Thyroid gland (tissue), 4 donors: ENCODE results near the gene WDCP. TPM values are rescaled to one million over a fixed set of nuclear protein-coding genes. Genes with fewer than 3 reads are reported as not detected.
"Not testable (repeated sequence)": the region's sequence is repeated elsewhere in the genome, so short reads cannot be mapped to it uniquely, and the experiment has no call there.

Experiments
- DNase-seq, 2 donors: peaks; one replicate each; pipeline ENCODE4 v3.0.0-alpha.2; 2019
- H3K27ac ChIP-seq, 3 donors: fragments of 200-600 bp; sonication (generic); 1 replicate in 2 of 3; 2 replicates in 1 of 3; pipeline ENCODE4 v1.5.1; 2016 to 2019; ENCODE audit warnings: mild to moderate bottlenecking in 1 of 3, moderate library complexity in 1 of 3
- H3K27me3 ChIP-seq: fragments of 200-600 bp; sonication (generic); one replicate; pipeline ENCODE4 v1.5.1; 2019
- H3K36me3 ChIP-seq, 2 donors: fragments of 200-600 bp; sonication (generic); one replicate each; pipeline ENCODE4 v1.5.1; 2016 to 2019
- H3K4me1 ChIP-seq, 2 donors: fragments of 200-600 bp; sonication (generic); one replicate each; pipeline ENCODE4 v1.5.1; 2017 to 2019
- H3K4me3 ChIP-seq, 3 donors: fragments of 200-600 bp; sonication (generic); replicated peaks in 1 of 3; 1 replicate in 2 of 3; 2 replicates in 1 of 3; pipeline ENCODE4 v1.5.1; 2016; ENCODE audit warnings: mild to moderate bottlenecking in 1 of 3
- H3K9me3 ChIP-seq: fragments of 200-600 bp; sonication (generic); one replicate; pipeline ENCODE4 v1.5.1; 2017
- CTCF ChIP-seq, 6 experiments: fragments of 200-600 bp in 3 of 6; fragments of 450-650 bp in 3 of 6; sonication (generic) in 3 of 6; IDR thresholded peaks; one replicate each; pipeline ENCODE4 v1.5.1; 2016 to 2019; ENCODE audit warnings: antibody characterized with exemption in 6 of 6, mild to moderate bottlenecking in 2 of 6, inconsistent platforms in 1 of 6, moderate library complexity in 1 of 6
- POLR2A ChIP-seq, 2 donors: fragments of 450-650 bp; IDR thresholded peaks; one replicate each; pipeline ENCODE4 v1.6.1; 2017; ENCODE audit warnings: antibody characterized with exemption in 2 of 2, mild to moderate bottlenecking in 2 of 2, moderate library complexity in 1 of 2
- WGBS, 2 donors: methylation state at CpG; one replicate each; pipeline ENCODE4 v1.1.5; 2017; 5-methylcytosine and 5-hydroxymethylcytosine counted together
- intact Hi-C: fragments of 100-400 bp; cut with DNase I; formaldehyde crosslinking; loops from one replicate; pipeline ENCODE4 v1.15.1; 2023
- total RNA-seq, 4 donors: library from RNA; depleted of rRNA; stranded (reverse); fragments of >200 nt; gene quantifications; one replicate each; pipeline ENCODE4 v1.2.3, GENCODE V29; 2016

Gene WDCP
- total RNA-seq, 4 donors from 2014 or later = 3.0 to 6.0 (median 4.6) TPM

- WGBS, 2 donors = 84 to 87% methylated on average over 6 to 8 of the region's 8 CpGs
- Histone ChIP-seq H3K36me3 (no peaks in the 10 kb centered on the region), H3K4me3 (no peak overlapping the region), H3K9me3 (no peaks in the 10 kb centered on the region), H3K27ac (no peak overlapping the region), H3K4me1 (no peaks in the 10 kb centered on the region), H3K27me3 (no peaks in the 10 kb centered on the region)
- no peak for DNase-seq
- TF ChIP-seq POLR2A (IDR thresholded peaks at IDR 0.05) (no peak), CTCF (IDR thresholded peaks at IDR 0.05) (no peak)
- intact Hi-C loops = no loop called here
Measured at GRCh38 chr2:24017711-24018110, 29.5 kb downstream of the WDCP start.

GRCh38 chr2:24016853-24017703 lies 30.1 kb downstream of the WDCP start:
- Histone ChIP-seq H3K27ac (no peak overlapping the region), H3K4me3 (no peak overlapping the region), H3K36me3 (no peaks in the 10 kb centered on the region), H3K27me3 (no peaks in the 10 kb centered on the region), H3K9me3 (no peaks in the 10 kb centered on the region), H3K4me1 (no peaks in the 10 kb centered on the region)
- DNase-seq = no peak
- intact Hi-C loops = no loop called here
- TF ChIP-seq POLR2A (IDR thresholded peaks at IDR 0.05) (no peak), CTCF (IDR thresholded peaks at IDR 0.05) (no peak)
- WGBS, 2 donors = 93 to 96% methylated on average over 14 to 21 of the region's 35 CpGs

- TF ChIP-seq POLR2A (IDR thresholded peaks at IDR 0.05) = no peak
- TF ChIP-seq CTCF (IDR thresholded peaks at IDR 0.05) = no peak
Measured at GRCh38 chr2:24016376-24016761, 30.8 kb downstream of the WDCP start.

GRCh38 chr2:24015562-24016375 lies 31.4 kb downstream of the WDCP start:
- intact Hi-C loops = no loop called here
- no peak overlapping the region for H3K27ac ChIP-seq
- no peak for DNase-seq
- WGBS, 2 donors = 67 to 90% methylated on average over 5 to 10 of the region's 11 CpGs
- H3K27me3 ChIP-seq = no peaks in the 10 kb centered on the region
- no peaks in the 10 kb centered on the region for H3K4me1 ChIP-seq
- H3K36me3 ChIP-seq = no peaks in the 10 kb centered on the region
- no peak for TF ChIP-seq POLR2A (IDR thresholded peaks at IDR 0.05)
- TF ChIP-seq CTCF (IDR thresholded peaks at IDR 0.05) = no peak
- H3K4me3 ChIP-seq = no peak overlapping the region
- no peaks in the 10 kb centered on the region for H3K9me3 ChIP-seq

More at GRCh38 chr2:24016376-24016761, 30.8 kb downstream of the WDCP start:
- no peak for DNase-seq
- no peaks in the 10 kb centered on the region for H3K4me1 ChIP-seq
- H3K36me3 ChIP-seq = no peaks in the 10 kb centered on the region
- no peaks in the 10 kb centered on the region for H3K9me3 ChIP-seq
- no peak overlapping the region for H3K4me3 ChIP-seq
- no peaks in the 10 kb centered on the region for H3K27me3 ChIP-seq
- WGBS, 2 donors = 87 to 88% methylated on average over 6 to 8 of the region's 9 CpGs
- no peak overlapping the region for H3K27ac ChIP-seq
- intact Hi-C loops = no loop called here

- intact Hi-C loops, H3K27me3 ChIP-seq, DNase-seq, H3K4me1 ChIP-seq, H3K27ac ChIP-seq, H3K4me3 ChIP-seq, H3K9me3 ChIP-seq, H3K36me3 ChIP-seq: not testable (repeated sequence)
- 80 to 86% methylated on average over 6 of the region's 6 CpGs for WGBS, 2 donors
Measured at GRCh38 chr2:24014902-24015301, 32.3 kb downstream of the WDCP start.
